ENCODE data around the gene KRT76. TPM values are rescaled to one million over a fixed set of nuclear protein-coding genes. Genes with fewer than 3 reads are reported as not detected.

KRT76 gene
- polyA plus RNA-seq, 1 of the 3 experiments (the other 2 are of a cell fraction): not detected

DNA sequence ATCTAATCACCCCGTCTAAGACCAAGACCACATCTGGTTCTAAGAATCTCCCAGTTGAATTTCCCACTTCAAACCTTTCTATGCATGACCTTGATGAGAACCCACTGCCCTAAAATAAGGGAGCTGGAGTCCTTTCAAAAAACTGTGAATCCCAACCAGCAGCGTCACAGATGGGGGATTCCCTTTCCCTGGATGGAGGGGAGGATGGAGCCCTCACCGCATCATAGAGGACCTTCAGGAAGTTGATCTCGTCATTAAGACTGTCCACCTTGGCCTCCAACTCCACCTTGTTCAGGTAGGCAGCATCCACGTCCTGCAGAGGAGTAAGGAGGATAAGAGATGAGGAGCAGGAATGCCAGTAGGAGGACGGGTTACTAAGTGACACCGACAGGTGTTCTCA, 32.0 kb upstream of the KRT76 start:
- no peak for DNase-seq
- Histone ChIP-seq H3K27me3 (ENCODE audit: insufficient read depth) (peaks cover 17% of the 10 kb centered on the region; the same call in 1 of the 2 replicates), H3K27ac (ENCODE audit: low read depth in 2 of 2, low read length in 1 of 2) (no peak overlapping the region), H3K9me2 (no peaks in the 10 kb centered on the region), H3K4me3 (ENCODE audit: low read depth in 2 of 2, low read length in 1 of 2) (no peak overlapping the region), H3K9me3 (no peaks in the 10 kb centered on the region), H3K4me2 (no peak overlapping the region), H3K4me1 (ENCODE audit: control insufficient read depth in 1 of 2, insufficient read depth in 2 of 2, low read depth in 1 of 2, low read length in 1 of 2) (no peaks in the 10 kb centered on the region), H2AFZ (ENCODE audit: low read depth) (no peak overlapping the region), H3F3A (replicated peaks; ENCODE audit: insufficient read depth) (no peaks in the 10 kb centered on the region), H3K9ac (no peak overlapping the region), H4K20me1 (ENCODE audit: insufficient read depth) (no peaks in the 10 kb centered on the region), H3K79me2 (ENCODE audit: insufficient read depth) (no peaks in the 10 kb centered on the region), H3K36me3 (replicated peaks in 1 of 2; ENCODE audit: control insufficient read depth in 1 of 2, insufficient read depth in 2 of 2, low read length in 1 of 2) (no peaks in the 10 kb centered on the region)
- ChIA-PET CTCF (interaction anchor here (1.0 kb wide), 1 partner anchor 437 kb away, joined by 3 read pairs; no protein-coding TSS in a partner anchor), POLR2A (no interaction called here)
- TF ChIP-seq TCF12 (IDR thresholded peaks at IDR 0.05): no peak
- TF ChIP-seq, protein P1, sequence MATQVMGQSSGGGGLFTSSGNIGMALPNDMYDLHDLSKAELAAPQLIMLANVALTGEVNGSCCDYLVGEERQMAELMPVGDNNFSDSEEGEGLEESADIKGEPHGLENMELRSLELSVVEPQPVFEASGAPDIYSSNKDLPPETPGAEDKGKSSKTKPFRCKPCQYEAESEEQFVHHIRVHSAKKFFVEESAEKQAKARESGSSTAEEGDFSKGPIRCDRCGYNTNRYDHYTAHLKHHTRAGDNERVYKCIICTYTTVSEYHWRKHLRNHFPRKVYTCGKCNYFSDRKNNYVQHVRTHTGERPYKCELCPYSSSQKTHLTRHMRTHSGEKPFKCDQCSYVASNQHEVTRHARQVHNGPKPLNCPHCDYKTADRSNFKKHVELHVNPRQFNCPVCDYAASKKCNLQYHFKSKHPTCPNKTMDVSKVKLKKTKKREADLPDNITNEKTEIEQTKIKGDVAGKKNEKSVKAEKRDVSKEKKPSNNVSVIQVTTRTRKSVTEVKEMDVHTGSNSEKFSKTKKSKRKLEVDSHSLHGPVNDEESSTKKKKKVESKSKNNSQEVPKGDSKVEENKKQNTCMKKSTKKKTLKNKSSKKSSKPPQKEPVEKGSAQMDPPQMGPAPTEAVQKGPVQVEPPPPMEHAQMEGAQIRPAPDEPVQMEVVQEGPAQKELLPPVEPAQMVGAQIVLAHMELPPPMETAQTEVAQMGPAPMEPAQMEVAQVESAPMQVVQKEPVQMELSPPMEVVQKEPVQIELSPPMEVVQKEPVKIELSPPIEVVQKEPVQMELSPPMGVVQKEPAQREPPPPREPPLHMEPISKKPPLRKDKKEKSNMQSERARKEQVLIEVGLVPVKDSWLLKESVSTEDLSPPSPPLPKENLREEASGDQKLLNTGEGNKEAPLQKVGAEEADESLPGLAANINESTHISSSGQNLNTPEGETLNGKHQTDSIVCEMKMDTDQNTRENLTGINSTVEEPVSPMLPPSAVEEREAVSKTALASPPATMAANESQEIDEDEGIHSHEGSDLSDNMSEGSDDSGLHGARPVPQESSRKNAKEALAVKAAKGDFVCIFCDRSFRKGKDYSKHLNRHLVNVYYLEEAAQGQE (IDR thresholded peaks at IDR 0.05; ENCODE audit: low read depth, low read length): no peak
- 41% methylated on average over 7 of the region's 7 CpGs for WGBS (ENCODE audit: low lambda C conversion rate)

DNA sequence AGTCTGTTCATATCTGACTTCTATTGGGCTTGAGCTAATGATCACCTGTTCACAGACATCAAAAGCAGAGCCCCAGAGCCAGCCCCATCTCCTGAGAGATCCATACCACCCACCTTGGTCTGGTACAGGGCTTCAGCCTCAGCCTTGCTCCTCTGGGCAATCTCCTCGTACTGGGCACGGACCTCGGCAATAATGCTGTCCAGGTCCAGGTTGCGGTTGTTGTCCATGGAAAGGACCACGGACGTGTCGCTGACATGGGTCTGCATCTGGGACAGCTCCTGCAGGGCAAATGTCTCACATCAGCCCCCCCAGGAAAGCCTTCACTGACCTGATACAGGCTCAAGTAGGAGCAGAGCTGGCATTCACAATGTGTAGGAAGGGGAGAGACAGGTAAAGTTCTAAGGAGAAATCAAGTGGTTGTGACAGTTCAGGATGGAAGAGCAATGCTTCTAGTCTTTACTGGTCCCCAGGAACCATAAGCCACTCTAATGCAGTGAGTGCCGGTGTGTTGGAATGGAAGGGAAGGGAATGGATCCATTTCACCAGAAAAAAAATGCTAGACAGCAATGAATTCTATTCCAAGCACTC, 31.5 kb upstream of the KRT76 start:
- H3K79me2 ChIP-seq (ENCODE audit: insufficient read depth): no peaks in the 10 kb centered on the region
- no peak overlapping the region for H2AFZ ChIP-seq (ENCODE audit: low read depth)
- H3F3A ChIP-seq (replicated peaks; ENCODE audit: insufficient read depth): no peaks in the 10 kb centered on the region
- WGBS (ENCODE audit: low lambda C conversion rate): 48% methylated on average over 5 of the region's 8 CpGs
- ChIA-PET CTCF (interaction anchor here (1.4 kb wide), 1 partner anchor 71 kb away, joined by 4 read pairs; no protein-coding TSS in a partner anchor), POLR2A (no interaction called here)
- no peaks in the 10 kb centered on the region for H3K9me2 ChIP-seq
- no peak for DNase-seq
- no peak for TF ChIP-seq FOSL2 (IDR thresholded peaks at IDR 0.05; ENCODE audit: borderline replicate concordance, low read depth)
- TF ChIP-seq, protein P2, sequence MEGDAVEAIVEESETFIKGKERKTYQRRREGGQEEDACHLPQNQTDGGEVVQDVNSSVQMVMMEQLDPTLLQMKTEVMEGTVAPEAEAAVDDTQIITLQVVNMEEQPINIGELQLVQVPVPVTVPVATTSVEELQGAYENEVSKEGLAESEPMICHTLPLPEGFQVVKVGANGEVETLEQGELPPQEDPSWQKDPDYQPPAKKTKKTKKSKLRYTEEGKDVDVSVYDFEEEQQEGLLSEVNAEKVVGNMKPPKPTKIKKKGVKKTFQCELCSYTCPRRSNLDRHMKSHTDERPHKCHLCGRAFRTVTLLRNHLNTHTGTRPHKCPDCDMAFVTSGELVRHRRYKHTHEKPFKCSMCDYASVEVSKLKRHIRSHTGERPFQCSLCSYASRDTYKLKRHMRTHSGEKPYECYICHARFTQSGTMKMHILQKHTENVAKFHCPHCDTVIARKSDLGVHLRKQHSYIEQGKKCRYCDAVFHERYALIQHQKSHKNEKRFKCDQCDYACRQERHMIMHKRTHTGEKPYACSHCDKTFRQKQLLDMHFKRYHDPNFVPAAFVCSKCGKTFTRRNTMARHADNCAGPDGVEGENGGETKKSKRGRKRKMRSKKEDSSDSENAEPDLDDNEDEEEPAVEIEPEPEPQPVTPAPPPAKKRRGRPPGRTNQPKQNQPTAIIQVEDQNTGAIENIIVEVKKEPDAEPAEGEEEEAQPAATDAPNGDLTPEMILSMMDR (IDR thresholded peaks at IDR 0.05): no peak
- TF ChIP-seq, protein P3, sequence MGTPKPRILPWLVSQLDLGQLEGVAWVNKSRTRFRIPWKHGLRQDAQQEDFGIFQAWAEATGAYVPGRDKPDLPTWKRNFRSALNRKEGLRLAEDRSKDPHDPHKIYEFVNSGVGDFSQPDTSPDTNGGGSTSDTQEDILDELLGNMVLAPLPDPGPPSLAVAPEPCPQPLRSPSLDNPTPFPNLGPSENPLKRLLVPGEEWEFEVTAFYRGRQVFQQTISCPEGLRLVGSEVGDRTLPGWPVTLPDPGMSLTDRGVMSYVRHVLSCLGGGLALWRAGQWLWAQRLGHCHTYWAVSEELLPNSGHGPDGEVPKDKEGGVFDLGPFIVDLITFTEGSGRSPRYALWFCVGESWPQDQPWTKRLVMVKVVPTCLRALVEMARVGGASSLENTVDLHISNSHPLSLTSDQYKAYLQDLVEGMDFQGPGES (IDR thresholded peaks at IDR 0.05; ENCODE audit: low read depth, low read length): no peak
- H3K27ac ChIP-seq (ENCODE audit: low read depth in 2 of 2, low read length in 1 of 2): no peak overlapping the region
- no peak overlapping the region for H3K4me2 ChIP-seq
- peaks cover 20% of the 10 kb centered on the region; the same call in 1 of the 2 replicates for H3K27me3 ChIP-seq (ENCODE audit: insufficient read depth)
- H3K9me3 ChIP-seq: no peaks in the 10 kb centered on the region
- H3K4me3 ChIP-seq (ENCODE audit: low read depth in 2 of 2, low read length in 1 of 2): no peak overlapping the region
- H3K36me3 ChIP-seq (replicated peaks in 1 of 2; ENCODE audit: control insufficient read depth in 1 of 2, insufficient read depth in 2 of 2, low read length in 1 of 2): no peaks in the 10 kb centered on the region
- H4K20me1 ChIP-seq (ENCODE audit: insufficient read depth): no peaks in the 10 kb centered on the region
- no peaks in the 10 kb centered on the region for H3K4me1 ChIP-seq (ENCODE audit: control insufficient read depth in 1 of 2, insufficient read depth in 2 of 2, low read depth in 1 of 2, low read length in 1 of 2)
- no peak overlapping the region for H3K9ac ChIP-seq

All from SK-N-SH (cell line).